ENCODE results near the gene PAK2.

The PAK2 gene

GRCh38 chr3:196796317-196796716 is 56.7 kb downstream of the PAK2 start:
- TF ChIP-seq, protein P1, sequence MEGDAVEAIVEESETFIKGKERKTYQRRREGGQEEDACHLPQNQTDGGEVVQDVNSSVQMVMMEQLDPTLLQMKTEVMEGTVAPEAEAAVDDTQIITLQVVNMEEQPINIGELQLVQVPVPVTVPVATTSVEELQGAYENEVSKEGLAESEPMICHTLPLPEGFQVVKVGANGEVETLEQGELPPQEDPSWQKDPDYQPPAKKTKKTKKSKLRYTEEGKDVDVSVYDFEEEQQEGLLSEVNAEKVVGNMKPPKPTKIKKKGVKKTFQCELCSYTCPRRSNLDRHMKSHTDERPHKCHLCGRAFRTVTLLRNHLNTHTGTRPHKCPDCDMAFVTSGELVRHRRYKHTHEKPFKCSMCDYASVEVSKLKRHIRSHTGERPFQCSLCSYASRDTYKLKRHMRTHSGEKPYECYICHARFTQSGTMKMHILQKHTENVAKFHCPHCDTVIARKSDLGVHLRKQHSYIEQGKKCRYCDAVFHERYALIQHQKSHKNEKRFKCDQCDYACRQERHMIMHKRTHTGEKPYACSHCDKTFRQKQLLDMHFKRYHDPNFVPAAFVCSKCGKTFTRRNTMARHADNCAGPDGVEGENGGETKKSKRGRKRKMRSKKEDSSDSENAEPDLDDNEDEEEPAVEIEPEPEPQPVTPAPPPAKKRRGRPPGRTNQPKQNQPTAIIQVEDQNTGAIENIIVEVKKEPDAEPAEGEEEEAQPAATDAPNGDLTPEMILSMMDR (IDR thresholded peaks at IDR 0.05; ENCODE audit: control extremely low read depth, extremely low read depth, low read depth, missing control alignments) = no peak
- POLR2A ChIA-PET = no interaction called here
- CTCF ChIA-PET = interaction anchor here (0.9 to 1.2 kb wide), 2 partner anchors 10 to 21 kb away, joined by 3 read pairs; no protein-coding TSS in a partner anchor
- DNase-seq (ENCODE audit: extremely low spot score) = no peak

GRCh38 chr3:196800742-196801434 is 61.2 kb downstream of the PAK2 start:
- DNase-seq (ENCODE audit: extremely low spot score) = no peak
- TF ChIP-seq, protein P1 (IDR thresholded peaks at IDR 0.05; ENCODE audit: control extremely low read depth, extremely low read depth, low read depth, missing control alignments) = no peak
- ChIA-PET POLR2A (interaction anchor here (0.6 kb wide), 1 partner anchor 223 kb away, joined by 3 read pairs; no protein-coding TSS in a partner anchor), CTCF (interaction anchor here (1.2 to 1.3 kb wide), 3 partner anchors 29 to 192 kb away, joined by 3 read pairs; no protein-coding TSS in a partner anchor)

DNA sequence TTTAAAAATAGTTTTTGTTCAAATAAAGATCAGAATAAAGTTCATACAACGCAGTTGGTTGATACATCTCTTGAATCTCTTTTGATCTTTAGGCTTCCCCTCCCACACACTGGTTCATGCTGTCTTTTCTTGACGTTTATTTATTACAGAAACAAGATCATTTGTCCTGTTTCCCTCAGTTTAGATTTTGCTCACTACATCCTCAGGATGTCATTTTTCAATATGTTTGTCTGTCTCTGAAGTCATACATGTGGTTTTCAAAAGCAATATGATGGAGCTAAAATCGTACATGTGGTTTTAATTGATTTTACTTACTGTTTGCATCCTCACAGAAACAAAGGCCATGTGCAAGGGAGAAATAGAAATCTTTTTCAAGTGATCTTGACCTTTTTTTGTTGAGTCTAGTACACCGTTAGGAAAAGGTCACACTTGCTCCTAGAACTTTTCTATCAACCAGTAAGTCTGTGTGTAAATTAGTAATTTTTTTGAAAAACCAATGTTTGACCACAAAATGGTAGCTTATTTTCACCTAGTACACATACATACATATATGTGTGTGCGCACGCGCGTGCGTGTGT is 64.3 kb downstream of the PAK2 start:
- no peak for DNase-seq (ENCODE audit: extremely low spot score)
- ChIA-PET CTCF (interaction anchor here (1.0 to 1.5 kb wide), 3 partner anchors 12 to 34 kb away, joined by 3 to 5 read pairs (median 3); no protein-coding TSS in a partner anchor), POLR2A (no interaction called here)
- TF ChIP-seq, protein P1 (IDR thresholded peaks at IDR 0.05; ENCODE audit: control extremely low read depth, extremely low read depth, low read depth, missing control alignments) = no peak

DNA sequence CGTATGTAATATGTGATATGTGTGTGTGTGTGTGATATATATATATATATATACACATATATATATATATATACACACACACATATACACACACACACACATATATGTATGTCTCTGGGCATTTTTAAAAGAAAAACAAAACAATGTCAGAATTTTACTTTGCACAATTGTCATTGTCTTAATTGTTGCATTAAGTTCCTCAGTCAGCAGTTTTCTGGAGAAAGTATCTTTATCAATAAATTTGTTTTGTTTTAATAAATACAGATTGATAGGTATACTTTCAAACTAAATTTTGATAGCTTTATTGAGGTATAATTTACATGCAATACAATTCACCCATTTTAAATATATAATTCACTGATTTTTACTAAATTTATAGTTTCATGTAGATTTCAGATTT is 65.1 kb downstream of the PAK2 start:
- POLR2A ChIA-PET = no interaction called here
- TF ChIP-seq, protein P1 (IDR thresholded peaks at IDR 0.05; ENCODE audit: control extremely low read depth, extremely low read depth, low read depth, missing control alignments) = no peak
- CTCF ChIA-PET = interaction anchor here (1.5 kb wide), 1 partner anchor 33 kb away, joined by 5 read pairs; no protein-coding TSS in a partner anchor
- DNase-seq (ENCODE audit: extremely low spot score) = no peak

GRCh38 chr3:196810963-196811581 is 71.4 kb downstream of the PAK2 start:
- TF ChIP-seq, protein P1 (IDR thresholded peaks at IDR 0.05; ENCODE audit: control extremely low read depth, extremely low read depth, low read depth, missing control alignments) = no peak
- POLR2A ChIA-PET = no interaction called here

GRCh38 chr3:196812853-196813252 is 73.2 kb downstream of the PAK2 start:
- ChIA-PET CTCF (no interaction called here), POLR2A (no interaction called here)
- TF ChIP-seq, protein P1 (IDR thresholded peaks at IDR 0.05; ENCODE audit: control extremely low read depth, extremely low read depth, low read depth, missing control alignments) = no peak
- DNase-seq (ENCODE audit: extremely low spot score) = no peak

More at GRCh38 chr3:196810963-196811581, 71.4 kb downstream of the PAK2 start:
- CTCF ChIA-PET = no interaction called here
- DNase-seq (ENCODE audit: extremely low spot score) = no peak
